NCI-H510A treated with DMSO at 0.1 percent for 48 hours (cell line): Measurements from ENCODE around the gene STK36.

Experiments used
- DNase-seq: peaks from one replicate; lab custom pipeline; 2025; lab: John Stamatoyannopoulos, UW

The STK36 gene, protein sequence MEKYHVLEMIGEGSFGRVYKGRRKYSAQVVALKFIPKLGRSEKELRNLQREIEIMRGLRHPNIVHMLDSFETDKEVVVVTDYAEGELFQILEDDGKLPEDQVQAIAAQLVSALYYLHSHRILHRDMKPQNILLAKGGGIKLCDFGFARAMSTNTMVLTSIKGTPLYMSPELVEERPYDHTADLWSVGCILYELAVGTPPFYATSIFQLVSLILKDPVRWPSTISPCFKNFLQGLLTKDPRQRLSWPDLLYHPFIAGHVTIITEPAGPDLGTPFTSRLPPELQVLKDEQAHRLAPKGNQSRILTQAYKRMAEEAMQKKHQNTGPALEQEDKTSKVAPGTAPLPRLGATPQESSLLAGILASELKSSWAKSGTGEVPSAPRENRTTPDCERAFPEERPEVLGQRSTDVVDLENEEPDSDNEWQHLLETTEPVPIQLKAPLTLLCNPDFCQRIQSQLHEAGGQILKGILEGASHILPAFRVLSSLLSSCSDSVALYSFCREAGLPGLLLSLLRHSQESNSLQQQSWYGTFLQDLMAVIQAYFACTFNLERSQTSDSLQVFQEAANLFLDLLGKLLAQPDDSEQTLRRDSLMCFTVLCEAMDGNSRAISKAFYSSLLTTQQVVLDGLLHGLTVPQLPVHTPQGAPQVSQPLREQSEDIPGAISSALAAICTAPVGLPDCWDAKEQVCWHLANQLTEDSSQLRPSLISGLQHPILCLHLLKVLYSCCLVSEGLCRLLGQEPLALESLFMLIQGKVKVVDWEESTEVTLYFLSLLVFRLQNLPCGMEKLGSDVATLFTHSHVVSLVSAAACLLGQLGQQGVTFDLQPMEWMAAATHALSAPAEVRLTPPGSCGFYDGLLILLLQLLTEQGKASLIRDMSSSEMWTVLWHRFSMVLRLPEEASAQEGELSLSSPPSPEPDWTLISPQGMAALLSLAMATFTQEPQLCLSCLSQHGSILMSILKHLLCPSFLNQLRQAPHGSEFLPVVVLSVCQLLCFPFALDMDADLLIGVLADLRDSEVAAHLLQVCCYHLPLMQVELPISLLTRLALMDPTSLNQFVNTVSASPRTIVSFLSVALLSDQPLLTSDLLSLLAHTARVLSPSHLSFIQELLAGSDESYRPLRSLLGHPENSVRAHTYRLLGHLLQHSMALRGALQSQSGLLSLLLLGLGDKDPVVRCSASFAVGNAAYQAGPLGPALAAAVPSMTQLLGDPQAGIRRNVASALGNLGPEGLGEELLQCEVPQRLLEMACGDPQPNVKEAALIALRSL (N-terminal part only)

GRCh38 chr2:218671654-218672566, at the start of gene STK36, which contains the start of gene RNF25:
Gene STK36 (plus strand): TSS chr2:218672086. CDS start chr2:218672830, 744 bp downstream.
Gene RNF25 (minus strand): TSS chr2:218672002. CDS start chr2:218671970, 32 bp downstream.
- DNase-seq = peak; percentile 90

GRCh38 chr2:218622606-218623365, 49.1 kb upstream of the STK36 start:
- no peak for DNase-seq

DNA sequence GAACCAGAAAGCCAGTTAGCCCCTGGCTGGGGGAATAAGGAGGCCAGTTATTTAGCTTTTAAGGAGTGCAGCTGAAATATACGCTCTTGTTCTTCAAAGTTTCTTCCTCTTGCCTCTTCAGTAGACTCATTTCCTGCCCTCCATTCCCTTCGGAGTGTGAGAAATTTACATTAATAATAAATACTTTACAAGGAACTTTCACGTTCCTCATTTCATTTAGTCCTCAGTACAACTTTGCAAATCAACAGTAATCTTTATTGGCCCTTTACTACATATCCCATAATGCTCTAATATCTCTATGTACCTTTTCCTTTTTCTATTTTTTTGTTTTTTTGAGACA, 48.5 kb upstream of the STK36 start:
- no peak for DNase-seq

- no peak for DNase-seq
Measured at GRCh38 chr2:218626369-218626768, 45.5 kb upstream of the STK36 start.

GRCh38 chr2:218627939-218628338, 43.9 kb upstream of the STK36 start:
- DNase-seq = no peak

DNA sequence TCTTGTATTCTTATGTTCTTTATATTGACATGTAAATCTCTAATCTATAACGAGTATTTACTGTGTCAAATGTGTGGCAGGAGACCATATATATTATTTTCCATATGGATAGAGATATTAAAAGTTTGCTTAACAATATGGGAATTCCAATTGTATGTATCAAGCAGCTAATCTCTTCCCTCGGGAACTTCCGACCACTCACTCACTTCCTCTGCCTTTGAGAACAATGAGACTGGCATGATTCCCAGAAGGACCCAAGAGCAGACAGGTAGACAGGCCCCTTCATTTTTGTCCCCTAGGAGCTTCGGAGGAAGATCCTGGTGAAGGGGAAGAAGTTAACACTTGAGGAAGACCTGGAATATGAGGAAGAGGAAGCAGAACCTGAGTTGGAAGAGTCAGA, 40.0 kb upstream of the STK36 start:
- DNase-seq = no peak

- no peak for DNase-seq
Measured at GRCh38 chr2:218635719-218636118, 36.2 kb upstream of the STK36 start.

- no peak for DNase-seq
Measured at GRCh38 chr2:218638372-218638771, 33.5 kb upstream of the STK36 start.

DNA sequence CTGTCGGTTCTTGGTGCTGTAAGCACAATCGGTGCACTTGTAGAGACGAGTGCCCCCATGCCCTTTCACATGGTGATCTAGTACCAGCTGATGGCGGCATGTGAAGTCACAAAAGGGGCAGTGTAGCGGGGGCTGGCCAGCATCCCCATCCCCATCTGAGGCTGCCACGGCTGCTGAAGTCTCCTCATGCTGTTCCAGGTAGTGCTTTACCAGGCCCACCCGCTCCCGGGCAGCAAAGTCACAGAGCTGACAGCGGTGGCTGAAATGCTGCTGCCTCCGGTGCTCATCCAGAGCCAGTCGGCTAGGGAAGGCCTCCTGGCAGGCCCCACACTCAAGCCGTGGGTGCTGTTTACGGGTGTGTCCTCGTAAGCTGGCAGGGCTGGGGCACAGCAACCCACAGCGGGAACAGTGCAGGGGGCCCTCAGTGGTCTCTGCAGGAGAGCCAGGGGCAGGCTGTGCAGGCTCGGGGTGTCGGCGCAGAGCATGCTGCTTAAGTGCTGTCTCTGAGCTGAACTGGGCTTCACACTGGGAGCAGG, 29.7 kb upstream of the STK36 start:
- no peak for DNase-seq

GRCh38 chr2:218642786-218643185, 29.1 kb upstream of the STK36 start:
- DNase-seq = no peak

GRCh38 chr2:218643751-218644310, 28.1 kb upstream of the STK36 start:
- no peak for DNase-seq

DNA sequence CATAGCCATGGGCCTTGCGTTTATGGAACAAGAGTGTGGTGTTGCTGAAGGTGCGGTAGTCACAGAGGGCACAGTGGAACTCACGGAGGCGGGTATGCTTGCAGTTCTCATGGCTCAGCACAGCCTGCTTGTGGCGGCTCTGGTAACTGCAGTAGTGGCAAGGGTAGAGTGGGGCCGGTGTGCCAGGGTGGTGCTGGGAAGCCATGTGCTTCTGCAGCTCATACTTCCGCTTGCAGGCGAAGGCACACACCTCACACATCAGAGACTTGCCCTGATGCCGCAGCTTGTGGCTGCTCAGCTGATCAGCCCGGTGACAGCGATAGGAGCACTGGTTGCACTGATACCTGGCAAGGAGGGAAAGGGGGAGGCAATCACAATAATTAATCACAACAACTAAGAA, 27.2 kb upstream of the STK36 start:
- no peak for DNase-seq

DNA sequence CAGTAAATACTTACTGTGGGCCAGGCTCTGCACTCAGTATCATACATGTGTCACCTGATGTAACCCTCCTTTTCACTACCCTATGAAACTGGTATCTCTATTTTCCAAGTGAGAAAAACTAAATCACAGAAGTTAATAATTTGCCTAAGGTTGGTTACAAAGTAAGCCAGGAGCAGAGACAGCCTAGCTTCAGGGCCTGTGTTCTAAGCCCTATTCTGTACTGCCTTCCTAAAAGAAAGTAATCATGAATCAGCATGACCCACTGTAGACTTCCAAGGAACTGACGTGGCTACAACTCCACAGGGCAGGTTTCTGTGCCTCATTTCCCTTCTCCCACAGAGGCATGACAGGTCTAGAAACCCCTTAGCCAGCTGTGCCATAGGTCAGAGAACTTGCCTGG, 26.8 kb upstream of the STK36 start:
- no peak for DNase-seq

DNA sequence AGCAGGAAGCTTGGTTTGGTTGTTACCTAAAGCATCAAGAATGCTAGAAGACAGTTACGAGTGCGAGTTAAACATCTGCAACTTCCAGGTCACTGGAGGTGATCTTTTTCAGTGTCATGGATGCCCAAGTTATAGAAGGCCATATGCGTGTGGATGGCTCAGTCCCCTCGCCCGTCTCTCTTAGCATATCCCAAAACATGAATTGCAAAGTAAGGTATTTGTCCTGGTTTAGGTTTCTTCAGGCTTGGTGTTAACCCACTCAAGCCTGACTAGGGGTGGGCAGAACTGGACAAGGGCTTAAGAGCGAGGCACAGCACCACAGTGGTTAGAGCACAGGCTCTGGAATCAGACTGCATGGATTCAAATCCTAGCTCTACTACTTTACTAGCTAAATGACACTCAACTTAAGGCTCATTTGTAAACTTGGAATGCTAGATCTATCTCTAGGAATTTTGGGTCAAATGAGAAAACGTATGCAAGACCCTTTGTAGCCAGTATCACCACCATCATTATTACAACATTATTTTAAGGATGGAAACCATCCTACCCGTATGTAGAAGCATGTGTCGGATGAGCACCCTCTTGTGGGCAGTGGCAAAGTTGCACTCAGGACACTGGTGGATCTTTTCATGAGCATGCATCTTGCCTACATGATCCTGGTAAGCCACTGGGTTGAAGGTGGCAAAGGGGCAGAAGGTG, 23.6 kb upstream of the STK36 start:
- DNase-seq = peak; percentile 23

DNA sequence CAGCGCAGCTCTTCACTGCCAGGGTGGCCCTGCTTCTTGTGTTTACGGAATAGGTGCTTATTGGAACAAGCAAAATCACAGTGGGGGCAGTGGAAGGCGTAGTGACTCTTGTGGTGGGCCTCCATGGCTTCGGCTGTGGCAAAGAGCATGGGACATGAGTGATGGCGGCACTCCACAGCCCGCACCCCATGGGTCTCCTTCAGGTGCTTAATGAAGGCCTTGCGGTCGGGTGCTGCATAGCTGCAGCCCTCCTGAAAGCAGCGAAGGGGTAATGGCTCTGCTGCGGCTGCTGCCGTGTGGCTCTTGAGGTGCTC, 23.1 kb upstream of the STK36 start:
- DNase-seq = no peak

DNA sequence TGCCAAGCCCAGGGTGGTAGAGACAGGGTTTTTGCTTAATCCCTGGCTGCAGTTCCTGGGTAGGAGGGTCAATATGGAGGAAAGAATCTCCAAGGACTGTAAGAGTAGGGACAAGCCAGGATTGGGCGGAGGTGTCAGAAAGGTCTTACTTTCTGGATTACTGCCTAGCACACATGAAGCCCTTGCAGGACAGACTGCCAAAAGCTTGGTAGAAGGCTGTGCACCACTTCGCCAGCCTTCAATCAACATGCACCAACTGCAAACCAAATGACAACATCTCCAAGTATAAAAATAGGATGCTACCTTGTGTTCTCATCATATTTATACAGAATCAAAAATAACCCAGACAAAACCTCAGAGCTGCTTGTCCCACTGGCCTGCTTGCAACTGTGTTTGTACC, 16.1 kb upstream of the STK36 start:
- no peak for DNase-seq

DNA sequence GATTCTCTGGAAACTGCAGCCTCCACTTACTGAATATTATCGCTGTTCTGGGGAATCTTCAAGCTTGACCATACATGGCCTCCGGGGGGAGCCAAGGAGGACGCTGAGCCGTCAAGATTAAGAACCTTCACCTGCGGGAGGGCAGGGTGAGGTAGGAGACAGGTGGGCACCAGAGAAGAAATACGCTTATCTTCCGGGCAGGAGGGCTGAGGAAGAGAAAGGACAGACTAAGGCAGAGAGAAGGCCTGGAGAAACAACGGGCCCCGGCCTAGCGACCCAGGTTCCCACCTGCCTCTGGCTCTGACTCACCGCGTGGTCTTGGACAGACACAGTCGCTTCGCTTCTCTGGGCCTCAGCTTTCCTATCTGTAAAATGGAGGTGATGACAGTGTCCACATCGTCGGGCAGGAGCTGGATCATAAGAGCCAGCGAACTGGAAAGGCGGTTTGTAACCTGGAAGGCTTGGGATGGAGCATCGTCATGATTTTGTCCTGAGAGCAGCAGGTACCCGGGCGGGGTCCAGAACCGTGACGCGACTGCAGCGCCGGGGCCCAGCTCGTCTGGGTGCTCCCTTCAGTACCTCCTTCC, 13.1 kb upstream of the STK36 start:
- DNase-seq = peak; percentile 64

DNA sequence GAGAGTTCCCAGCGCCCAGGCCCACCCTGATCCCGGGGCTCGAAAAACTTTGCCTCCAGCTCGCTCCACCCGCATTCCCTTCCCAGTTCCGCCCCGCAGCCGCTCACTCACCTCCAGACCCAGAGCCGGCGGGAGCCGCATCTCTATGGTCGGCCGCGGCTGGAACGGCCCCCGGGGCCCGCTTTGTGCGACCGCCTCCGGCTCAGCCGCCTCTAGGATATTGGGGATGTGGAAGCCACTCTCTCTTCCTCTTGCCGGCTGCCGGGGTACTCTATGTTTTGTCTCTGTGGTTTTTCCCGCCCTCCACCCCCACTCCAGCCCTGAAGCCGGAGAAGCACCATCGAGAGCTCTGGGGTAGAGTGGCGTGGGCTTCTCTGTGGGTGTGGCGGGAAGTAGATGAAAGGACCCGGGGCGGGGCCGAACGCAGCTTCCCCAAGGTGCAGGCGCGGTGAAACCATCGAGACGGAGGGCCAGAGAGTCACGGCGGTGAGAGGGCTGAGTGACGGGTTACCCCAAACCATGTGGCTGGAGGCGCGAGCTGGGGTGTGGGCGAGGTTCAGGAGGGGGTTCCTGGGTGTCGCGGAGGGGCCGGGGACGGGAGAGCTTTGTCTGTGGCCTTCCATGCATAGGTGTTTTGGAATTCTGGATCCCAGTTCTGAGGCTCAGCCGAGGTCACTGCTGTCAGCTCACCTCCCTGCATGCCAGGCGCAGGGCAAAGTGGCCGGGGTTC, 12.5 kb upstream of the STK36 start, which contains the start of the genes BCS1L and ZNF142:
Gene BCS1L (plus strand): TSS at position 426 of the 730 bp plus-strand sequence. CDS start 1,305 bp downstream, outside the sequence.
Gene ZNF142 (minus strand): TSS at position 366 of the 730 bp plus-strand sequence. CDS start 3,194 bp downstream, outside the sequence.
- DNase-seq = peak; percentile 87
